ENCODE measurements around the gene TULP1.

DNA sequence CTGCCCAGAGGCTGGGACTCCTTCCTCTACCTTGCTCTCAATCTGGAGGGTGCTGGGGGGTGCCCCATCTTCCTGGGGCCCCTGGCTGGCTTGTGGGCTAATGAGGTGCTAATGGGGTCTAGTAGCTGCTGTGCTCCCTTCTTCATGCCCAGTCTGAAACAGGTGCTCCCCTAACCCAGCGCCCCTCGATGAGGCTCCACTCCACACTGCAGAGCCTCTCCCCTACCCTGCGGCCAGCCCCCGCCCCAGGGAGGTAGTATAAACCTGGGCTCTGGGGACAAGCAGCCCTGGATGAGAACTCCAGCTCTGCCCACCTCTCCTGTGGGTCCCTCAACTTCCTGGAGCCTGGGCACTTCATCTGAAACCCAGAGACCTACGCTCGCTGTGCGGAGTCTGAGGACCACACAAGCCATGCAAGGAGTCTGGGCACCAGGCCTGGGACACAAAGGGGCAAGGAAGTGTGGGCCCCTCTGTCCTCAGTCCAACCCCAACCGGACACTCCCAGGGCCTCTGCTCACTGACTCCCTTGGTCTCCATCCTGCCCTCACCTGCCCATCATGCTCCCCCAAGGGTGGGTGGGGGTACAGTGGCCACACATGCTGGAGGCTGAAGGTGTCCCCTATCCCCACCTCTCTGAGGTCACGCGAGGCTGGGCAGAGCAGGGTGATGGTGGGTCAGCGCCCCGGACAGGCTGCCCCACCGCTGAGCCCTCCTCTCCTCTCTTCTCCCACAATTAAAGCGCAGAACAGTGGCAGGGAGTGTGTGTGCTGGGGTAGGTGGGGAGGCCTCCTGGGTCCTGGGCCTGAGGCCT is 38.4 kb downstream of the TULP1 start:
- TF ChIP-seq EP300 (IDR thresholded peaks at IDR 0.05) (no peak), POLR2AphosphoS5 (IDR thresholded peaks at IDR 0.05) (no peak), POLR2A (IDR thresholded peaks at IDR 0.05; ENCODE audit: low read depth) (no peak)
- TF ChIP-seq, protein P1, sequence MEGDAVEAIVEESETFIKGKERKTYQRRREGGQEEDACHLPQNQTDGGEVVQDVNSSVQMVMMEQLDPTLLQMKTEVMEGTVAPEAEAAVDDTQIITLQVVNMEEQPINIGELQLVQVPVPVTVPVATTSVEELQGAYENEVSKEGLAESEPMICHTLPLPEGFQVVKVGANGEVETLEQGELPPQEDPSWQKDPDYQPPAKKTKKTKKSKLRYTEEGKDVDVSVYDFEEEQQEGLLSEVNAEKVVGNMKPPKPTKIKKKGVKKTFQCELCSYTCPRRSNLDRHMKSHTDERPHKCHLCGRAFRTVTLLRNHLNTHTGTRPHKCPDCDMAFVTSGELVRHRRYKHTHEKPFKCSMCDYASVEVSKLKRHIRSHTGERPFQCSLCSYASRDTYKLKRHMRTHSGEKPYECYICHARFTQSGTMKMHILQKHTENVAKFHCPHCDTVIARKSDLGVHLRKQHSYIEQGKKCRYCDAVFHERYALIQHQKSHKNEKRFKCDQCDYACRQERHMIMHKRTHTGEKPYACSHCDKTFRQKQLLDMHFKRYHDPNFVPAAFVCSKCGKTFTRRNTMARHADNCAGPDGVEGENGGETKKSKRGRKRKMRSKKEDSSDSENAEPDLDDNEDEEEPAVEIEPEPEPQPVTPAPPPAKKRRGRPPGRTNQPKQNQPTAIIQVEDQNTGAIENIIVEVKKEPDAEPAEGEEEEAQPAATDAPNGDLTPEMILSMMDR (IDR thresholded peaks at IDR 0.05) = no peak
